EL (cell line): ENCODE results near the gene TH.
A peak's percentile ranks its signal among the peaks of the same experiment; 100 is the strongest.

Experiments
- DNase-seq: peaks from one replicate; pipeline ENCODE4 v3.0.0-alpha.2; 2016

The TH gene

GRCh38 chr11:2177076-2177475 is 5.5 kb upstream of the TH start:
- no peak for DNase-seq

GRCh38 chr11:2176389-2176900 is 4.8 kb upstream of the TH start:
- no peak for DNase-seq

GRCh38 chr11:2175659-2176058 is 4.0 kb upstream of the TH start:
- peak; percentile 94 for DNase-seq

- DNase-seq, result no peak
Observed at GRCh38 chr11:2174361-2174760, 2.7 kb upstream of the TH start.

GRCh38 chr11:2173761-2174160 is 2.1 kb upstream of the TH start:
- no peak for DNase-seq

GRCh38 chr11:2173150-2173693 is 1.6 kb upstream of the TH start:
- DNase-seq, result peak; percentile 17

GRCh38 chr11:2172676-2173075 is 1.1 kb upstream of the TH start:
- DNase-seq, result no peak

- no peak for DNase-seq
Observed at GRCh38 chr11:2169626-2170570, 1.7 kb downstream of the TH start.

- DNase-seq, result no peak
Observed at GRCh38 chr11:2169005-2169378, 2.6 kb downstream of the TH start.

- DNase-seq, result no peak
Observed at GRCh38 chr11:2168286-2169004, 3.2 kb downstream of the TH start.

GRCh38 chr11:2167141-2168045 is 4.2 kb downstream of the TH start:
- no peak for DNase-seq

- DNase-seq, result peak; percentile 25
Observed at GRCh38 chr11:2166091-2166851, 5.3 kb downstream of the TH start.

GRCh38 chr11:2165571-2165970 is 6.0 kb downstream of the TH start:
- DNase-seq, result no peak

- no peak for DNase-seq
Observed at GRCh38 chr11:2164861-2165555, 6.6 kb downstream of the TH start.

GRCh38 chr11:2164081-2164480 is 7.5 kb downstream of the TH start:
- DNase-seq, result no peak

GRCh38 chr11:2163428-2163978 is 8.1 kb downstream of the TH start:
- DNase-seq, result no peak

GRCh38 chr11:2160736-2161259 is 10.8 kb downstream of the TH start, which contains the start of gene INS:
Gene INS (minus strand): TSS chr11:2161209. CDS start chr11:2160971, 238 bp downstream.
- no peak for DNase-seq

- DNase-seq, result no peak
Observed at GRCh38 chr11:2159536-2160413, 11.8 kb downstream of the TH start.

GRCh38 chr11:2158966-2159365 is 12.6 kb downstream of the TH start:
- DNase-seq, result no peak
